OCI-LY1 (cell line): ENCODE results near the gene DYRK3.
A peak's percentile ranks its signal among the peaks of the same experiment; 100 is the strongest.

ENCODE experiments used
- H2AFZ ChIP-seq: fragments of 200-600 bp; sonication (generic), shearing (Covaris generic); 2 replicates; pipeline ENCODE4 v1.6.0; 2014; ENCODE audit warnings: antibody characterized with exemption, mild to moderate bottlenecking, low read length
- H3F3A ChIP-seq: fragments of 200-600 bp; sonication (generic), shearing (Covaris generic); 2 replicates; pipeline ENCODE4 v1.6.0; 2014; ENCODE audit warnings: mild to moderate bottlenecking, antibody characterized with exemption, low read length, moderate library complexity; ENCODE audit not compliant: insufficient read depth
- H3K27ac ChIP-seq: fragments of 200-600 bp; sonication (generic); 2 replicates; pipeline ENCODE4 v1.5.1; 2014; ENCODE audit warnings: low read length, mixed run types, mild to moderate bottlenecking, low read depth; ENCODE audit not compliant: poor library complexity, severe bottlenecking
- H3K27me3 ChIP-seq: fragments of 200-600 bp; sonication (generic); 2 replicates; pipeline ENCODE4 v1.6.0; 2014; ENCODE audit warnings: antibody characterized with exemption, mild to moderate bottlenecking, low read length, moderate library complexity; ENCODE audit not compliant: insufficient read depth
- H3K36me3 ChIP-seq: fragments of 200-600 bp; sonication (generic); 2 replicates; pipeline ENCODE4 v1.6.1; 2014; ENCODE audit warnings: mild to moderate bottlenecking, antibody characterized with exemption, low read length, moderate library complexity, mixed read lengths; ENCODE audit not compliant: insufficient read depth
- H3K4me1 ChIP-seq: fragments of 200-600 bp; sonication (generic); 2 replicates; pipeline ENCODE4 v1.5.1; 2014; ENCODE audit warnings: mild to moderate bottlenecking, low read length, moderate library complexity; ENCODE audit not compliant: insufficient read depth, severe bottlenecking
- H3K4me2 ChIP-seq: fragments of 200-600 bp; sonication (generic), shearing (Covaris generic); 2 replicates; pipeline ENCODE4 v1.6.1; 2014; ENCODE audit warnings: low read length
- H3K4me3 ChIP-seq: fragments of 200-600 bp; sonication (generic); 2 replicates; pipeline ENCODE4 v1.5.1; 2014; ENCODE audit warnings: low read length, low read depth, mild to moderate bottlenecking, mixed read lengths; ENCODE audit not compliant: poor library complexity, severe bottlenecking
- H3K79me2 ChIP-seq: fragments of 200-600 bp; shearing (Covaris generic); 2 replicates; pipeline ENCODE4 v1.6.1; 2016; ENCODE audit warnings: mixed run types, low read length, mixed read lengths; ENCODE audit not compliant: insufficient read depth
- H3K9ac ChIP-seq: fragments of 200-600 bp; sonication (generic), shearing (Covaris generic); 2 replicates; pipeline ENCODE4 v1.6.1; 2014; ENCODE audit warnings: mild to moderate bottlenecking, low read length, mixed read lengths
- H3K9me2 ChIP-seq: fragments of 200-600 bp; sonication (generic), shearing (Covaris generic); 2 replicates; pipeline ENCODE4 v1.6.1; 2014; ENCODE audit warnings: low read depth, mild to moderate bottlenecking, low read length, mixed read lengths
- H3K9me3 ChIP-seq: fragments of 200-600 bp; shearing (Covaris generic); 2 replicates; pipeline ENCODE4 v1.6.1; 2014; ENCODE audit warnings: low read length, mixed read lengths
- H4K20me1 ChIP-seq: fragments of 200-600 bp; sonication (generic), shearing (Covaris generic); 2 replicates; pipeline ENCODE4 v1.6.0; 2016; ENCODE audit warnings: mild to moderate bottlenecking, low read length; ENCODE audit not compliant: insufficient read depth
- CTCF ChIP-seq: fragments of 200-600 bp; sonication (generic), shearing (Covaris generic); IDR thresholded peaks from 2 replicates; pipeline ENCODE4 v1.5.1; 2017; ENCODE audit warnings: mild to moderate bottlenecking, antibody characterized with exemption, low read length, moderate library complexity, mixed read lengths
- EZH2 ChIP-seq: fragments of 200-600 bp; sonication (generic), shearing (Covaris generic); IDR thresholded peaks from 2 replicates; pipeline ENCODE4 v1.8.0; 2017; ENCODE audit warnings: borderline replicate concordance, mixed run types, mild to moderate bottlenecking, antibody characterized with exemption, low read length, moderate library complexity, mixed read lengths

DYRK3 gene

GRCh38 chr1:206687251-206687914, 52.0 kb downstream of the DYRK3 start:
- H3K79me2 ChIP-seq: no peaks in the 10 kb centered on the region
- no peaks in the 10 kb centered on the region for H3F3A ChIP-seq

GRCh38 chr1:206687915-206688442, 52.6 kb downstream of the DYRK3 start:
- no peak overlapping the region for H3K9ac ChIP-seq
- no peak overlapping the region for H3K27ac ChIP-seq
- no peaks in the 10 kb centered on the region for H3K9me2 ChIP-seq
- no peak overlapping the region for H3K4me2 ChIP-seq
- H3K79me2 ChIP-seq: no peaks in the 10 kb centered on the region
- no peaks in the 10 kb centered on the region for H4K20me1 ChIP-seq
- H3K4me1 ChIP-seq: peaks cover 27% of the 10 kb centered on the region
- TF ChIP-seq EZH2: no peak
- TF ChIP-seq CTCF: no peak
- H3K27me3 ChIP-seq: no peaks in the 10 kb centered on the region
- no peaks in the 10 kb centered on the region for H3F3A ChIP-seq
- no peak overlapping the region for H2AFZ ChIP-seq
- H3K36me3 ChIP-seq: no peaks in the 10 kb centered on the region
- H3K9me3 ChIP-seq: no peaks in the 10 kb centered on the region
- no peak overlapping the region for H3K4me3 ChIP-seq

More at GRCh38 chr1:206687251-206687914, 52.0 kb downstream of the DYRK3 start:
- Histone ChIP-seq H3K9ac (no peak overlapping the region), H3K4me3 (peak overlapping the region; percentile 77), H3K36me3 (no peaks in the 10 kb centered on the region), H3K4me1 (peaks cover 33% of the 10 kb centered on the region), H3K9me3 (no peaks in the 10 kb centered on the region), H3K27ac (no peak overlapping the region), H3K9me2 (no peaks in the 10 kb centered on the region), H4K20me1 (no peaks in the 10 kb centered on the region), H3K27me3 (no peaks in the 10 kb centered on the region), H3K4me2 (peak overlapping the region; percentile 97), H2AFZ (no peak overlapping the region)
- TF ChIP-seq CTCF (no peak), EZH2 (no peak)

- H3K4me1 ChIP-seq: peaks cover 15% of the 10 kb centered on the region
- no peak overlapping the region for H3K4me3 ChIP-seq
- no peaks in the 10 kb centered on the region for H3K27me3 ChIP-seq
- H3K9me3 ChIP-seq: no peaks in the 10 kb centered on the region
- TF ChIP-seq EZH2: no peak
- TF ChIP-seq CTCF: no peak
- no peak overlapping the region for H3K9ac ChIP-seq
- H3K4me2 ChIP-seq: no peak overlapping the region
- H4K20me1 ChIP-seq: no peaks in the 10 kb centered on the region
- no peak overlapping the region for H2AFZ ChIP-seq
- H3F3A ChIP-seq: no peaks in the 10 kb centered on the region
- no peaks in the 10 kb centered on the region for H3K36me3 ChIP-seq
- H3K79me2 ChIP-seq: no peaks in the 10 kb centered on the region
- no peak overlapping the region for H3K27ac ChIP-seq
- no peaks in the 10 kb centered on the region for H3K9me2 ChIP-seq
Observed at GRCh38 chr1:206690516-206690915, 55.2 kb downstream of the DYRK3 start.
